Skeletal muscle satellite cell (primary cell): ENCODE results near the gene EGLN3.

Experiments
- H3K27me3 ChIP-seq: 2 replicates; pipeline ENCODE4 v1.7.0; 2013; ENCODE audit warnings: low read length; ENCODE audit not compliant: control insufficient read depth, insufficient read depth
- H3K36me3 ChIP-seq: 2 replicates; pipeline ENCODE4 v1.7.0; 2013; ENCODE audit warnings: mild to moderate bottlenecking, control low read depth, low read length; ENCODE audit not compliant: insufficient read depth
- H3K4me1 ChIP-seq: 2 replicates; pipeline ENCODE4 v1.7.0; 2013; ENCODE audit warnings: low read length; ENCODE audit not compliant: control insufficient read depth, insufficient read depth
- H3K4me2 ChIP-seq: 2 replicates; pipeline ENCODE4 v1.7.0; 2013; ENCODE audit warnings: mild to moderate bottlenecking, low read length
- H3K4me3 ChIP-seq: 2 replicates; pipeline ENCODE4 v1.7.0; 2013; ENCODE audit warnings: low read length
- H3K9ac ChIP-seq: 2 replicates; pipeline ENCODE4 v1.7.0; 2013; ENCODE audit warnings: mild to moderate bottlenecking, low read depth, low read length, moderate library complexity
- H3K9me3 ChIP-seq: replicated peaks from 2 replicates; pipeline ENCODE4 v1.7.0; 2013; ENCODE audit warnings: mild to moderate bottlenecking, control low read depth, low read length

Gene EGLN3

DNA sequence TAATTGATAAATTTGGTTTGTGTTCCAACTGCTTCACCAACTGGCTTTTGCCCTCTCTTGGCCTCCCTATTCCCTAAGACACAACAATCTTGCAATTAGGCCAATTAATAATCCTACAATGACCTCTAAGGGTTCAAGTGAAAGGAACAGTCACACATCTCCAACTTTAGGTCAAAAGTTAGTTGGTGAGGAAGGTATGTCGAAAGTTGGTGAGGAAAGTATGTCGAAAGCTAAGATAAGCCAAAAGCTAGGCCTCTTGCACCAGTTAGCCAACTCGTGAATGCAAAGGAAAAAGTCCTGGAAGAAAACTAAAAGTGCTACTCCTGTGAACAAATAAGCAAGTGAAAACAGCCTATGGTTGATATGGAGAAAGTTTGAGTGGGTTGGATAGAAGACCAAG is 32.6 kb downstream of the EGLN3 start:
- no peaks in the 10 kb centered on the region for H3K36me3 ChIP-seq
- H3K4me3 ChIP-seq = no peak overlapping the region
- H3K4me2 ChIP-seq = no peak overlapping the region
- H3K4me1 ChIP-seq = no peaks in the 10 kb centered on the region
- H3K9ac ChIP-seq = no peak overlapping the region
- no peaks in the 10 kb centered on the region for H3K9me3 ChIP-seq
- no peaks in the 10 kb centered on the region for H3K27me3 ChIP-seq

GRCh38 chr14:33917661-33918060 is 33.2 kb downstream of the EGLN3 start:
- Histone ChIP-seq H3K9me3 (no peaks in the 10 kb centered on the region), H3K4me1 (no peaks in the 10 kb centered on the region)

DNA sequence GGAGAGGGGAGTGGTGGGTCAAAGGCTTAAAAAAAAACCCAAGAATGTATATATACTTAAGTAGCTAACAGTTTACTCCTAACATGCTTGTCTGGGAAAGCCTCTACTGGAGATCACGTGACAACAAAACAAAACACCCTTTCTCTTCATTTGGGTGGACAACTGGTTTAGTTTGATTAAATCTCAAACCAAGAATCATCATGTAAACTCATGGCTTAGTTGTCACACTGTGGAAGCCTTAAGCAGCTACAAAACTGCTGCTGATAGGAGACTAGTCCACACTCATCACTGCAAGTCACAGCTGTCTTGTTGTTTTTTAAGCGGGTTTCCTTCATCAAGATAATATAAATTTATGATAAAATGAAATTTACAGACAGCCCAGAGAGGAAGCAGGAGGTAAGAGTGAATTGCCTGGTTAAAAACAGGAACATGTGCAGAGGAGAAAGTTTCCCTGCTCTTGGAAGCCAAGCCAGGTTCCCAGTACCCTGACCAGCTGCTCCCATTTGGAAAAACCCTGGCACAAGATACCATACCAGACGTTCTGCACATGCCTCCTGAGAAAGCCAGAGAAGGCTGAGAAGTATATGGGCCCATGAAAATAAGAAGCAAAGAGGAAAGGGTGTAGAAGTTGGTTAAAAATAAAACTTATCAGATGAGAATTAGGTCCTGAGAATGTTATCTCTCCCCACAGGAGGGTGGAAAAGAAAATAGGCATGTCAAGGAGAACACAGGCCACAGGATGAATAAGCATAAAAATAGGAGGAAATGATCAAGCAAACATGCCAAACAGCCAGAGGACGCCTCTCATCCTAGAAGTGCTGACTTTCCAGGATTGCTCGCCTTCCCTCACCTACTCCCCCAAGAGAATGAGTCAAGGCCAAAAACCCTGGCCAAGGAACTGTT is 34.0 kb downstream of the EGLN3 start:
- no peak overlapping the region for H3K9ac ChIP-seq
- no peak overlapping the region for H3K4me3 ChIP-seq
- no peak overlapping the region for H3K4me2 ChIP-seq
- no peaks in the 10 kb centered on the region for H3K9me3 ChIP-seq
- H3K36me3 ChIP-seq = no peaks in the 10 kb centered on the region
- H3K4me1 ChIP-seq = no peaks in the 10 kb centered on the region
- H3K27me3 ChIP-seq = no peaks in the 10 kb centered on the region

More at GRCh38 chr14:33917661-33918060, 33.2 kb downstream of the EGLN3 start:
- Histone ChIP-seq H3K36me3 (no peaks in the 10 kb centered on the region), H3K9ac (no peak overlapping the region), H3K4me2 (no peak overlapping the region), H3K27me3 (no peaks in the 10 kb centered on the region), H3K4me3 (no peak overlapping the region)

DNA sequence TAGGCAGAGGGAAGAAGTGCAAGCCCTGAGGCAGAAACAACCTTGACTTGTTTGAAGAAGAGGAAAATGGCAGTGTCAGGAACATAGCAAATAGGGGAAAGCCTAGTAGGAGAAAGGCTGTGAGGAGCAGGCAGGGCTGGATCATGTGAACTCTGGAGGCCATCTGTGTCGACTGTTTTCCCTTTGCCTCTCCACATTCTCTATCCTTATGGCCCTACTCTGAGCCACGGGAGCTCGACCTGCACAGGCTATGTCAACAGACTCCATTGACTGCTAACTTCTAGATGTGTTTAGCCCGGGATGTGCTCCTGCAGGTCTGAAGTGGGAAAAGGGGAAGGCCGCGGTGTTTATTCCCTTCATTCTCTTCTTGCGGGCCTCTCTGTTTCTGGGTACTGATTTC is 35.2 kb downstream of the EGLN3 start:
- Histone ChIP-seq H3K9me3 (no peaks in the 10 kb centered on the region), H3K4me1 (no peaks in the 10 kb centered on the region), H3K27me3 (no peaks in the 10 kb centered on the region), H3K4me2 (no peak overlapping the region), H3K9ac (no peak overlapping the region), H3K36me3 (no peaks in the 10 kb centered on the region), H3K4me3 (no peak overlapping the region)

- H3K36me3 ChIP-seq = no peaks in the 10 kb centered on the region
- no peaks in the 10 kb centered on the region for H3K9me3 ChIP-seq
- no peak overlapping the region for H3K9ac ChIP-seq
- no peaks in the 10 kb centered on the region for H3K27me3 ChIP-seq
- no peaks in the 10 kb centered on the region for H3K4me1 ChIP-seq
- no peak overlapping the region for H3K4me2 ChIP-seq
- H3K4me3 ChIP-seq = no peak overlapping the region
Measured at GRCh38 chr14:33914676-33915516, 36.0 kb downstream of the EGLN3 start.

- Histone ChIP-seq H3K27me3 (no peaks in the 10 kb centered on the region), H3K4me2 (no peak overlapping the region), H3K9me3 (no peaks in the 10 kb centered on the region), H3K4me1 (no peaks in the 10 kb centered on the region), H3K36me3 (no peaks in the 10 kb centered on the region), H3K4me3 (no peak overlapping the region), H3K9ac (no peak overlapping the region)
Measured at GRCh38 chr14:33911046-33911445, 39.8 kb downstream of the EGLN3 start.

- no peak overlapping the region for H3K4me2 ChIP-seq
- H3K4me3 ChIP-seq = no peak overlapping the region
Measured at GRCh38 chr14:33910435-33910834, 40.4 kb downstream of the EGLN3 start.

DNA sequence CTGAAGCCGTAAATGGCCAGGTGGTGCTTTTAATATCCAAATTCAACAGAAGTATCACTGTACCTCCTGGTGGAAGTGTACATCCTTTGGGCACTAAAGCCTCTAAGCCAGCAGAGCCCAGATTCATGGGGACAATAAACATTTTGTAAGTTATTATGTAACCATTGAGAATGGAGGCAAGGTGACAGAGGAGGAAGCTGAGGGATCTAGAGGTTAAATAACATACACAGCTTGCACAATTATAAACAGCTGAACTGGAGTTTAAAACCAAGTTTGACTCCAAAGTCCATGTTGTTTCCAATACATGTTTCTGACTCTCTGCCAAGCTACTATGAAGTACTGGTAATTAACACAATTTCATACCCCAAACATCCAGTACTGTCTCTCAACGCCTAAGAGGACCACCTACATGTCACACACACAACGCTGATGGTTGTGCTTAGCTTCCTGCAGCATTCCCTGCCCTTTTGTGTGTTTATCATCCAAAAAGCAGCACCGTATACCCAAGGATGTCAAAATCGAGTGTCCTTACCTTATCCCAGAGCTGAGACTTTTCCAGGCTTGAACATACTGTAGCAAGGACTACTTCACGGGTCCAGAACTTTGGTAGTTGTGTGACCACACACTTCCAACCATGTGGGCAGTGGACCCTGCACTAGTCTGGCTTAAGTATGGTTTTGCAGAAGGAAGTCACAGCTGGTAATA is 41.3 kb downstream of the EGLN3 start:
- H3K9ac ChIP-seq = no peak overlapping the region

More at GRCh38 chr14:33910435-33910834, 40.4 kb downstream of the EGLN3 start:
- Histone ChIP-seq H3K36me3 (no peaks in the 10 kb centered on the region), H3K27me3 (no peaks in the 10 kb centered on the region), H3K9me3 (no peaks in the 10 kb centered on the region), H3K4me1 (no peaks in the 10 kb centered on the region), H3K9ac (no peak overlapping the region)

DNA sequence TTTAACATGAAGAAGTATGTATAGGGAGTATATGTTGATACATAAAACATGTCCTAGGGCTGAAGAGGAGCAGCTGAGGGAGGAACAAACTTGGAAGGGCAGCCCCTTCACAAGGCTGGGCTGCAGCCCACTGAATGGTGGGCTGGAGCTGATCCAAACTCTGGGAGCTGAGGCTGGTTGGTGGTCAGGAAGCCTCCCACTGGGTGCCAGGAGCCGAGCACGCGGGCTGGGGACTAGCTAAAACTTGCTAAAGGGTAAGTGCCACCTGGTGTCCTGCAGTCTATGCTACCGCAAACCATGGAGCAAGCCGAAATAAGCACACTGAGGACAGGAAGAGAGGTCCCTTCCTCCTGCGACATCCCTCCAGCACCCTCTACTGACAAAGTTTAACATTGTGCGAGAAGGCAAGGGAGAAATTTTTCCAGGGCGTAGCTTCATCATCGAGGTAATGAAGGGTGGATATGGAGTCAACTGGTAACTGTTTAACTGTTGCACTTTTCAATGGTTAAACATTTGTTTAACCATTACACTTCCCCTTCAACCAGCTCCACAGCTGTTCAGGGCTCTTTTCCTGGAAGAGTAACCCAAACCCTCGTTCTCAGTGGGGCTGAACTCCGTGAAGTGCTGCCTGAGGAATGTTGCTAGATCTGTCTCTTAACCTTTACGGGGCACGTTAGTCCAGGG is 42.2 kb downstream of the EGLN3 start:
- Histone ChIP-seq H3K4me2 (no peak overlapping the region), H3K4me1 (no peaks in the 10 kb centered on the region), H3K9me3 (no peaks in the 10 kb centered on the region), H3K36me3 (no peaks in the 10 kb centered on the region), H3K9ac (no peak overlapping the region), H3K27me3 (no peaks in the 10 kb centered on the region), H3K4me3 (no peak overlapping the region)

More for the DNA sequence above, 41.3 kb downstream of the EGLN3 start:
- H3K4me1 ChIP-seq = no peaks in the 10 kb centered on the region
- H3K4me3 ChIP-seq = no peak overlapping the region
- no peaks in the 10 kb centered on the region for H3K9me3 ChIP-seq
- H3K36me3 ChIP-seq = no peaks in the 10 kb centered on the region
- H3K4me2 ChIP-seq = no peak overlapping the region
- H3K27me3 ChIP-seq = no peaks in the 10 kb centered on the region

DNA sequence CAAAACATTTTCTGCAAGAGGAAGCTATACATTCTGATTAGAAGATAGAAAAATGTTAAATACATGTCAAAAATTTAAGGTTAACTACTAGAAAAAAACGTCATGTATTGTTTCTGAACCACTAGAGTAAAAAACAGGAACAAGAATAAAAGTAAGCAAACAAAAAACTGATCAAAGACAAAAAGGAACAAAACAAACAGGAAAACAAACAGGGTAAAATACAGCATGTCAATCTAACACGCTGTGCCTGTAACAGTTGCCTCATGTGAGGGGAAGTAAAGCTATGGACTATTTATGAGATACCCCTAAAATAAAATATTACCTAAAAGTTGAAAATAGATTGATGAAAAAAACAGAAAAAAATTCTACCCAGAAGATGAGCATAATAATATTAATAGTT is 43.9 kb downstream of the EGLN3 start:
- Histone ChIP-seq H3K4me3 (no peak overlapping the region), H3K4me1 (no peaks in the 10 kb centered on the region), H3K27me3 (peaks cover 3% of the 10 kb centered on the region), H3K9ac (no peak overlapping the region), H3K4me2 (no peak overlapping the region), H3K36me3 (no peaks in the 10 kb centered on the region), H3K9me3 (no peaks in the 10 kb centered on the region)

DNA sequence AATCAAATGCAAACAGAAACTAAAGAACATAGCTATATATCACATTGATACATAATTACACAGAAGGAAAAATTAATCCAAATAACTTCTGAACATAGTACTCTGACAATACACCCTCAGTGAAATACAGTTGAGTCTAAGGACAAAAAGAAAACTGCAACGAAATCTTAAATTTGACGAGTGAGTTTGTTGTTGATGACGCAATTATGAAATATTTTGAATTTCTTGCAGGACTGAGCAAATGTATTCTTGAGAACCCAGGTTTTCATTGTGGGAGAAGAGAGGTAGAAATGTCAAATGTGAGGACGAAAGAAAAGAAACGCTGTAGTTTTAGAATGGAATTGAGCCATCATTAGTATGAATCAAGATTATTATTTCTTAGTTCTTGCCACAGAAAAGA is 46.3 kb downstream of the EGLN3 start:
- H3K4me1 ChIP-seq = no peaks in the 10 kb centered on the region
- peaks cover 3% of the 10 kb centered on the region for H3K27me3 ChIP-seq
- H3K36me3 ChIP-seq = no peaks in the 10 kb centered on the region

More for the DNA sequence above, 46.3 kb downstream of the EGLN3 start:
- no peak overlapping the region for H3K4me2 ChIP-seq
- H3K9ac ChIP-seq = no peak overlapping the region
- no peak overlapping the region for H3K4me3 ChIP-seq
- no peaks in the 10 kb centered on the region for H3K9me3 ChIP-seq
